Measurements from ENCODE around the gene CAPN5. TPM values are rescaled to one million over a fixed set of nuclear protein-coding genes. Genes with fewer than 3 reads are reported as not detected.
A peak's percentile ranks its signal among the peaks of the same experiment; 100 is the strongest.

CAPN5 gene
- total and polyA plus RNA-seq, 4 experiments from 2014 or later, result 1.4 to 2.6 (median 1.7) TPM

DNA sequence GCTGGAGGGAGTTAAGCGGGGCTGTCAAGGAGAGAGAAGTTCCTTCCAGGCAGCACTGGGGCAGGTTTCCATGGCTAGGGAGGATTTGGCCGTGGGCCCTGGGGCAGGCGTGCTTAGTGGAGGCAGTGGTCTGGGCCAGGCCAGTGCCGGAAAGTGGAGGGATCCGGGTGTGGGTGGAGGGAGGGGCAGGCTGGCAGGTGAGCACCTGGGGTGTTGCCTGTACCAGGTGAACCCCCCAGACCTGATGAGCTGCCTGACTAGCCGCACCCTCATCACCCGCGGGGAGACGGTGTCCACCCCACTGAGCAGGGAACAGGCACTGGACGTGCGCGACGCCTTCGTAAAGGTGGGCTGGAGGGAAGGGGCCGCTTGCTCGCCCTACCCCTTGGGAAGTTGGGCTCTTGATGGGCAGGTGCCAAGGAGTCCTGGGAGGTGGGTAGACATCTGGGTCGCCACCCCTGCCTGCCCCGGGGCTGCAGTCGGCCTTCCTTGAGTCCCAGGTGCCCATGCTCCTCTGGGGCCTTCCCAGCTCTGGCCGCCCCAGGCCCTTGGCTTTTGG, 93.2 kb downstream of the CAPN5 start:
- CTCF ChIA-PET (ENCODE audit: partially characterized antibody), result no interaction called here
- peaks cover 0 to 5% (median under 1%) of the 10 kb centered on the region in 4 donors for H3K4me1 Mint-ChIP-seq
- DNase-seq, result no peak

DNA sequence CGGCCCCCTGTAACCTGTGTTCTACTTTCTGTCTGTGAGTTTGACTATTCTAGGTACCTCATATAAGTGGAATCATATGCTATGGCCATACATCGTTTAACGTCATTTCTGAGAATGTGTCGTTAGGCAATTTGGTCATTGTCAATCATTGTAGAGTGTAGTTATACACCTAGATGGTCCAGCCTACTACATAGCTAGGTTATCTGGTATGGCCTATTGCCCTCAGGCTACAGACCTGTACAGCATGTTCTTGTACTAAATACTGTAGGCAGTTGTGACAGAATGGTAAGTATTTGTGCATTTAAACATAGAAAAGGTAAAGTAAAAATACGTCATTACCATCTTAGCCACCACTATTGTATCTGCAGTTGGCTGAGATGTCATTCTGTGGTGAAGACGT, 96.5 kb downstream of the CAPN5 start:
- no peak overlapping the region for H3K4me3 Mint-ChIP-seq

More for the DNA sequence above, 93.2 kb downstream of the CAPN5 start:
- no peaks in the 10 kb centered on the region for H3K36me3 ChIP-seq (ENCODE audit: insufficient read depth, low read length)
- H3K27ac ChIP-seq (ENCODE audit: low read depth, low read length), result no peak overlapping the region
- H3K9me3 ChIP-seq (ENCODE audit: control insufficient read depth in 1 of 2, low read length in 2 of 2), result no peaks in the 10 kb centered on the region
- Mint-ChIP-seq H3K27ac (no peak overlapping the region), H3K27me3 (no peaks in the 10 kb centered on the region), H3K4me3 (no peak overlapping the region), H3K36me3 (no peaks in the 10 kb centered on the region), H3K9me3 (no peaks in the 10 kb centered on the region)
- H3K4me3 ChIP-seq (ENCODE audit: low read length in 2 of 2), result no peak overlapping the region
- intact Hi-C loops (cut with micrococcal nuclease), result no loop called here
- no peaks in the 10 kb centered on the region for H3K4me1 ChIP-seq (ENCODE audit: insufficient read depth, low read length)
- POLR2A ChIA-PET (ENCODE audit: partially characterized antibody), result no interaction called here
- no peaks in the 10 kb centered on the region for H3K27me3 ChIP-seq (ENCODE audit: insufficient read depth, low read length)

DNA sequence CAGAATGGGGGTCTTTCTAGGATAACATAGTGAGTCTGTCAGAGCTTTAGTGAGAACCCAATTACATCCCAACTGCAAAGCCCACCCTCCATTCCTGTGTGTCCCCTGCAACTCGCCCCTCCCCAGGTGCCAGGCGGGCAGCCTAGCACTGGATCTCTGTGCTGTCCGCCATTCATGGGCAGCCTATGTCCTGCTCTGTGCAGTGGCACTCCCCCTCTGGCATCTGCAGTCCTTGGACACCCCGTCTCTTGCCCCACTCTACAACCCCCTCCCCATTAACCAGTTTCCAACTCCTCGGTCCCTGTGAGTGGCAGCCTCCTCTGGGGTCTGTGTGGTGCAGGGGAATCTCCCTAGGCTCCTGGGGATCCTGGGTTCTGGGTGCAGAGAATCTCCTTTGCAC, 98.3 kb downstream of the CAPN5 start:
- H3K4me3 ChIP-seq (ENCODE audit: low read length in 2 of 2), result no peak overlapping the region
- H3K4me1 Mint-ChIP-seq, result peaks cover 0 to 1% (median 0%) of the 10 kb centered on the region in 4 donors
- H3K4me3 Mint-ChIP-seq, result no peak overlapping the region
- ChIA-PET CTCF (ENCODE audit: partially characterized antibody) (no interaction called here), POLR2A (ENCODE audit: partially characterized antibody) (no interaction called here)
- H3K27me3 ChIP-seq (ENCODE audit: insufficient read depth, low read length), result no peaks in the 10 kb centered on the region
- H3K9me3 Mint-ChIP-seq, result no peaks in the 10 kb centered on the region
- H3K27ac ChIP-seq (ENCODE audit: low read depth, low read length), result no peak overlapping the region
- intact Hi-C loops (cut with micrococcal nuclease), result no loop called here
- H3K36me3 Mint-ChIP-seq, result no peaks in the 10 kb centered on the region
- no peaks in the 10 kb centered on the region for H3K4me1 ChIP-seq (ENCODE audit: insufficient read depth, low read length)
- H3K27me3 Mint-ChIP-seq, result no peaks in the 10 kb centered on the region
- H3K36me3 ChIP-seq (ENCODE audit: insufficient read depth, low read length), result no peaks in the 10 kb centered on the region
- no peak overlapping the region for H3K27ac Mint-ChIP-seq
- H3K9me3 ChIP-seq (ENCODE audit: control insufficient read depth in 1 of 2, low read length in 2 of 2), result no peaks in the 10 kb centered on the region
- no peak for DNase-seq

More for the DNA sequence above, 96.5 kb downstream of the CAPN5 start:
- Histone ChIP-seq H3K4me3 (ENCODE audit: low read length in 2 of 2) (no peak overlapping the region), H3K36me3 (ENCODE audit: insufficient read depth, low read length) (no peaks in the 10 kb centered on the region), H3K27ac (ENCODE audit: low read depth, low read length) (no peak overlapping the region), H3K27me3 (ENCODE audit: insufficient read depth, low read length) (no peaks in the 10 kb centered on the region), H3K4me1 (ENCODE audit: insufficient read depth, low read length) (no peaks in the 10 kb centered on the region), H3K9me3 (ENCODE audit: control insufficient read depth in 1 of 2, low read length in 2 of 2) (no peaks in the 10 kb centered on the region)
- ChIA-PET CTCF (ENCODE audit: partially characterized antibody) (no interaction called here), POLR2A (ENCODE audit: partially characterized antibody) (no interaction called here)
- no peaks in the 10 kb centered on the region for H3K36me3 Mint-ChIP-seq
- peaks cover 0 to 1% (median 0%) of the 10 kb centered on the region in 4 donors for H3K4me1 Mint-ChIP-seq
- intact Hi-C loops (cut with micrococcal nuclease), result no loop called here
- H3K27me3 Mint-ChIP-seq, result no peaks in the 10 kb centered on the region
- no peaks in the 10 kb centered on the region for H3K9me3 Mint-ChIP-seq
- no peak for DNase-seq
- no peak overlapping the region for H3K27ac Mint-ChIP-seq

DNA sequence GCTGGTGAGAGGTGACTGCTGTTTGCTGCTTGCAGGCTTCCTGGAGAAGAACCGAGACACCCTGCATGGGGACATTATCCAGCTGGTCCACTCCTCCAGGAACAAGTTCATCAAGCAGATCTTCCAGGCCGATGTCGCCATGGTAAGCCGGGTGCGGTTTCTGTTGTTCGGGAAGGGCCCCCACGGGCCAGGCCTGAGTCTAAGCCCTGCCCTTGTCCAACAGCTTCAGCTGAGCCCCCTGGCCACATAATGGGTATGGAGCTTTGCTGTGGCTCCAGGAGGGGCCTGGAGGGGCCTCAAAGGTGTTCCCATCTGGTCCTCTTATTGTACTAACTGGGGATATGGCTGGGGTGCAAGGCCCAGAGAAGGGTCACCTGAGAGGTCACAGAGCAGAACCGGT, 99.2 kb downstream of the CAPN5 start:
- Mint-ChIP-seq H3K9me3 (no peaks in the 10 kb centered on the region), H3K36me3 (no peaks in the 10 kb centered on the region), H3K4me1 (peaks cover 0 to 1% (median 0%) of the 10 kb centered on the region in 4 donors), H3K27me3 (no peaks in the 10 kb centered on the region), H3K4me3 (no peak overlapping the region), H3K27ac (no peak overlapping the region)
- intact Hi-C loops (cut with micrococcal nuclease), result no loop called here
- Histone ChIP-seq H3K4me3 (ENCODE audit: low read length in 2 of 2) (no peak overlapping the region), H3K27me3 (ENCODE audit: insufficient read depth, low read length) (no peaks in the 10 kb centered on the region), H3K36me3 (ENCODE audit: insufficient read depth, low read length) (no peaks in the 10 kb centered on the region), H3K4me1 (ENCODE audit: insufficient read depth, low read length) (no peaks in the 10 kb centered on the region), H3K27ac (ENCODE audit: low read depth, low read length) (no peak overlapping the region), H3K9me3 (ENCODE audit: control insufficient read depth in 1 of 2, low read length in 2 of 2) (no peaks in the 10 kb centered on the region)
- ChIA-PET POLR2A (ENCODE audit: partially characterized antibody) (no interaction called here), CTCF (ENCODE audit: partially characterized antibody) (interaction anchor here (0.9 to 1.0 kb wide), 2 partner anchors 39 to 118 kb away, joined by 3 to 4 read pairs; no protein-coding TSS in a partner anchor)
- no peak for DNase-seq

DNA sequence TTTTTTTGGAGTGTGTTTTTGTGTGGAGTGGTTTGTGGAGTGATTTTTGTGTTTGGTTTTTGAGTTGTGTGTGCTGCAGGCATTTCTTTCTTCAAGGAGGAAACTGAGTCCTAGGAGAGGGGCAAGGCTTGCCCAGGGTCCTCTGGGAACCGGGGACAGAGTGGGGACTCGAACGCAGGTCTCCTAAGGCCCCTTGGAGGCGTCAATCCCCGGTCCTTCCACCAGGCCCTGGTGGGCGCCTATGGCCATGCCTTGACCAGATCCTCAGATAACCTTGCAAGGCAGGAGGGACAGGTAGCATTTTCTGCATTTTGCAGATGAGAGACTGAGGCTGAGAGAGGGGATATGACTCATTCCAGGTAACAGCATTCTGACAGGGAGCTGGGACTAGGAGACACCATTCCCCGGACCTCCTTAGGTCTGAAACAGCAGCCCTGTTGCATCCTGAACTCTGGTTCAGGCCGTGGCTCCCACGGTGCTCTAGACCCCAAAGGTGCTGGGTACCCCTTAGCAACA, 100.4 kb downstream of the CAPN5 start:
- no peaks in the 10 kb centered on the region for H3K9me3 ChIP-seq (ENCODE audit: control insufficient read depth in 1 of 2, low read length in 2 of 2)
- intact Hi-C loops (cut with micrococcal nuclease), result no loop called here
- H3K27me3 Mint-ChIP-seq, result no peaks in the 10 kb centered on the region
- no peaks in the 10 kb centered on the region for H3K27me3 ChIP-seq (ENCODE audit: insufficient read depth, low read length)
- no peak overlapping the region for H3K27ac ChIP-seq (ENCODE audit: low read depth, low read length)
- H3K4me1 ChIP-seq (ENCODE audit: insufficient read depth, low read length), result no peaks in the 10 kb centered on the region
- H3K9me3 Mint-ChIP-seq, result no peaks in the 10 kb centered on the region
- H3K36me3 Mint-ChIP-seq, result no peaks in the 10 kb centered on the region
- H3K27ac Mint-ChIP-seq, result no peak overlapping the region
- peaks cover 0 to 1% (median 0%) of the 10 kb centered on the region in 4 donors for H3K4me1 Mint-ChIP-seq
- ChIA-PET CTCF (ENCODE audit: partially characterized antibody) (interaction anchor here (0.9 kb wide), 1 partner anchor 40 kb away, joined by 3 read pairs; no protein-coding TSS in a partner anchor), POLR2A (ENCODE audit: partially characterized antibody) (no interaction called here)
- no peak overlapping the region for H3K4me3 ChIP-seq (ENCODE audit: low read length in 2 of 2)
- DNase-seq, result no peak
- no peaks in the 10 kb centered on the region for H3K36me3 ChIP-seq (ENCODE audit: insufficient read depth, low read length)
- H3K4me3 Mint-ChIP-seq, result no peak overlapping the region

DNA sequence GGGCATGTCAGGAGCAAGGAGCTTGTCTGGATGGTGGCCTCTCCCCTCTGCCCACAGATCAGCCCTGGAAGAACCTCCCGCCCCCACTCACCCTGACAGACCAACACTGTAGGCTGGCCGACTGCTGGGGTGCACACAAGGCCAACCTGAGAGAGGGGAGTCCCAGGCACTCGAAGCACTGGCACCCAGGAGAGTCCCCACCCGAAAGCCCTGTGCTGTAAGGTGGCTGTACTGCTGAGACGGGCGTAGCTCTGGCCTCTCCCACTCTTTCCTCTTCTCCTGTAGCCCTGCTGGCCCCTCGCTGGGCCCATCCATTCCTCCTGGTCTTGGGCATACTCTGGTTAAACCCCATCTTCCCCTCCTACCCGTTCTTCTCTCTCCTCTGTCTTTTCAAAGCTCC, 101.0 kb downstream of the CAPN5 start:
- no peaks in the 10 kb centered on the region for H3K36me3 Mint-ChIP-seq
- CTCF ChIA-PET (ENCODE audit: partially characterized antibody), result no interaction called here

DNA sequence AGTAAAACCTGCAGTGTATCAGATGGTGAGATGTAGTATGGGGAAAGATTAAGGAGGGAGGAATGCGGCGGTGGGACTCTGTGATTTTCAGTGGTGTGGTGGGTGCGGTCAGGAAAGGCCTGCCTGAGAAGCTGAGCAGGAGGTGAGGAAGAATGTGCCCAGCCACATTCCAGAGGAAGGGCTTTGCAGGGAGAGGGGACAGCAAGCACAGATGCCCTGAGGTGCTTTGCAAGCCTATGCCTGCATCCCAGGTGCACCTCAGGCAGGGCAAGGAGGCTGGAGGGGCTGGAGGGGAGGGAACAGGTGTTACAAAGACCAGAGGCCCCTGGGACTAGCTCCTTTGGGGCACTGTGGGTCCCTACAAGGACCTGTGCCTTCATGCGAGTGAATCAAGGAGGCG, 103.3 kb downstream of the CAPN5 start:
- no peaks in the 10 kb centered on the region for H3K36me3 Mint-ChIP-seq
- no peaks in the 10 kb centered on the region for H3K27me3 ChIP-seq (ENCODE audit: insufficient read depth, low read length)
- CTCF ChIA-PET (ENCODE audit: partially characterized antibody), result no interaction called here
- H3K4me3 ChIP-seq (ENCODE audit: low read length in 2 of 2), result no peak overlapping the region
- H3K27ac Mint-ChIP-seq, result peak overlapping the region in 1 of 7 donors; percentile 19
- H3K4me1 Mint-ChIP-seq, result peaks cover 0 to 1% (median 0%) of the 10 kb centered on the region in 4 donors
- POLR2A ChIA-PET (ENCODE audit: partially characterized antibody), result no interaction called here
- intact Hi-C loops (cut with micrococcal nuclease), result no loop called here
- H3K4me3 Mint-ChIP-seq, result no peak overlapping the region
- H3K36me3 ChIP-seq (ENCODE audit: insufficient read depth, low read length), result no peaks in the 10 kb centered on the region
- no peak for DNase-seq
- H3K4me1 ChIP-seq (ENCODE audit: insufficient read depth, low read length), result no peaks in the 10 kb centered on the region
- H3K27ac ChIP-seq (ENCODE audit: low read depth, low read length), result no peak overlapping the region
- no peaks in the 10 kb centered on the region for H3K9me3 Mint-ChIP-seq
- no peaks in the 10 kb centered on the region for H3K27me3 Mint-ChIP-seq
- no peaks in the 10 kb centered on the region for H3K9me3 ChIP-seq (ENCODE audit: control insufficient read depth in 1 of 2, low read length in 2 of 2)

More for the DNA sequence above, 101.0 kb downstream of the CAPN5 start:
- no peak overlapping the region for H3K27ac Mint-ChIP-seq
- intact Hi-C loops (cut with micrococcal nuclease), result no loop called here
- no peaks in the 10 kb centered on the region for H3K4me1 ChIP-seq (ENCODE audit: insufficient read depth, low read length)
- H3K27me3 ChIP-seq (ENCODE audit: insufficient read depth, low read length), result no peaks in the 10 kb centered on the region
- peaks cover 0 to 1% (median 0%) of the 10 kb centered on the region in 4 donors for H3K4me1 Mint-ChIP-seq
- no peak overlapping the region for H3K27ac ChIP-seq (ENCODE audit: low read depth, low read length)
- no peak overlapping the region for H3K4me3 Mint-ChIP-seq
- H3K4me3 ChIP-seq (ENCODE audit: low read length in 2 of 2), result no peak overlapping the region
- H3K9me3 Mint-ChIP-seq, result no peaks in the 10 kb centered on the region
- H3K9me3 ChIP-seq (ENCODE audit: control insufficient read depth in 1 of 2, low read length in 2 of 2), result no peaks in the 10 kb centered on the region
- H3K27me3 Mint-ChIP-seq, result no peaks in the 10 kb centered on the region
- DNase-seq, result no peak
- POLR2A ChIA-PET (ENCODE audit: partially characterized antibody), result no interaction called here
- H3K36me3 ChIP-seq (ENCODE audit: insufficient read depth, low read length), result no peaks in the 10 kb centered on the region
